Activated CD4-positive, alpha-beta T cell treated with anti-CD3 and anti-CD28 coated beads, Interleukin-2, amount 10 ng/mL, durations not matched to agents 24 days and 14 days (primary cell): Measurements from ENCODE around the gene LYPD6. TPM values are rescaled to one million over a fixed set of nuclear protein-coding genes. Genes with fewer than 3 reads are reported as not detected.
A peak's percentile ranks its signal among the peaks of the same experiment; 100 is the strongest.
"Not testable (repeated sequence)": the region's sequence is repeated elsewhere in the genome, so short reads cannot be mapped to it uniquely, and the experiment has no call there.

Experiments
- DNase-seq: peaks from one replicate; pipeline ENCODE4 v3.0.0; 2022
- H3K27ac Mint-ChIP-seq: one replicate; pipeline ENCODE4 v1.8.0; 2022; ENCODE audit warnings: mild to moderate bottlenecking, mixed read lengths
- H3K27me3 Mint-ChIP-seq: one replicate; pipeline ENCODE4 v1.8.0; 2022; ENCODE audit warnings: mixed read lengths
- H3K36me3 Mint-ChIP-seq: one replicate; pipeline ENCODE4 v1.8.0; 2022; ENCODE audit warnings: low read depth, mild to moderate bottlenecking, mixed read lengths
- H3K4me1 Mint-ChIP-seq: one replicate; pipeline ENCODE4 v1.8.0; 2021; ENCODE audit warnings: mixed read lengths
- H3K4me3 Mint-ChIP-seq: one replicate; pipeline ENCODE4 v1.8.0; 2022; ENCODE audit warnings: mild to moderate bottlenecking, moderate library complexity, mixed read lengths
- H3K9me3 Mint-ChIP-seq: one replicate; pipeline ENCODE4 v1.8.0; 2021; ENCODE audit warnings: mixed read lengths
- intact Hi-C: fragments of 100-400 bp; cut with micrococcal nuclease; formaldehyde crosslinking; loops from one replicate; pipeline ENCODE4 v1.15.1; 2023
- total RNA-seq: library from RNA; stranded (reverse); gene quantifications from 2 replicates; pipeline ENCODE4 v1.2.3, GENCODE V29; 2022

The LYPD6 gene
- total RNA-seq = not detected in 2 replicates

- no peak within 1 kb of the TSS for H3K4me3 Mint-ChIP-seq
Measured at GRCh38 chr2:149330127-149331022, at the start of gene LYPD6. Gene LYPD6 (plus strand): TSS chr2:149330587. CDS start chr2:149437709, 107,122 bp downstream.

DNA sequence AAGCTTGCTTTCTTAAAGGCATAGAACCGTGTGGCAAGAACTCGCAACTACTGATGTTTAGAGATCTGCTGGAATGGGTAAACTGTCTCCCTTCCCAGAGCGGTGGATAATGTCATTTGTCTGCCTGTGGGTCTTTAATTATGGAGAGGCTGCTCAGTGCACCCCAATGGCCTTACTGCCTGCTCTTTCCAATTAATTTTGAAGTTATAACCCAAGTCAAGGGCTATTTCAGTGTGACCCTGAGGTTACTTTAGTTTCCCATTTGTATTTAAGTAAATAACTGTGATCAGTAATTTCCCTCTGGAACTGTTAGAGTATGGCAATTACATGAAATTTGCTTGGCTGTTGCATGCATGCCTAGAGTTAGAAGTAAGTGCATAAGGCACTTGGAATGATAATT is 48.9 kb upstream of the LYPD6 start:
- Mint-ChIP-seq H3K4me3 (no peak overlapping the region), H3K27me3 (no peaks in the 10 kb centered on the region), H3K9me3 (no peaks in the 10 kb centered on the region), H3K36me3 (no peaks in the 10 kb centered on the region), H3K27ac (no peak overlapping the region), H3K4me1 (no peaks in the 10 kb centered on the region)
- no peak for DNase-seq
- intact Hi-C loops = no loop called here

More at GRCh38 chr2:149330127-149331022, at the start of gene LYPD6:
- no peaks in the 10 kb centered on the region for H3K36me3 Mint-ChIP-seq
- no peak for DNase-seq
- peaks cover 3% of the 10 kb centered on the region for H3K9me3 Mint-ChIP-seq
- no peak within 1 kb of the TSS for H3K27ac Mint-ChIP-seq
- H3K4me1 Mint-ChIP-seq = no peaks in the 10 kb centered on the region
- H3K27me3 Mint-ChIP-seq = peaks cover 47% of the 10 kb centered on the region
- intact Hi-C loops = no loop called here

DNA sequence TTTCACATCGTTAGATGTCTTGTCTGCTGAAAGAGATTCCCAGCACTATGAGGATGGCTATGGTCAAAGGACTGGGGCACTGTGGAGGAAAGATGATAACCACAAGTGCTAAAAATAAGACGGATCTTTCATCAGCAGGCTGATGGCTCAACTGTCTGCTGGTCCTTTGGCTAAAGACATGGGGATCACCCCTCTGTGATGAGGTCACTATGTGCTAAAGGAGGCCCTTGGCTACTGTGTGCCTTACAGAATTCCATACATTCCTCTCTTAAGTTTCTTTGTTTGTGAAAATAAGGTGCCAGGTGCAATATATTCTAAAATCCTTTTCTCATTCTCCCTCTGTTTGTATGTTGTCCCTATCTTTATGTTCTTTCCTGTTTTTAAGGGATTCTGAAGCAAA is 39.7 kb upstream of the LYPD6 start:
- Mint-ChIP-seq H3K4me1 (no peaks in the 10 kb centered on the region), H3K9me3 (no peaks in the 10 kb centered on the region), H3K4me3 (no peak overlapping the region), H3K27me3 (no peaks in the 10 kb centered on the region), H3K27ac (no peak overlapping the region), H3K36me3 (no peaks in the 10 kb centered on the region)
- intact Hi-C loops = no loop called here
- DNase-seq = no peak

- intact Hi-C loops = no loop called here
- no peaks in the 10 kb centered on the region for H3K27me3 Mint-ChIP-seq
- no peak overlapping the region for H3K27ac Mint-ChIP-seq
- no peak for DNase-seq
- H3K4me1 Mint-ChIP-seq = no peaks in the 10 kb centered on the region
- H3K4me3 Mint-ChIP-seq = no peak overlapping the region
- H3K36me3 Mint-ChIP-seq = no peaks in the 10 kb centered on the region
- H3K9me3 Mint-ChIP-seq = no peaks in the 10 kb centered on the region
Measured at GRCh38 chr2:149291881-149292280, 38.5 kb upstream of the LYPD6 start.

- H3K27ac Mint-ChIP-seq = no peak overlapping the region
Measured at GRCh38 chr2:149296031-149296430, 34.4 kb upstream of the LYPD6 start.

GRCh38 chr2:149307014-149307413 is 23.4 kb upstream of the LYPD6 start:
- no peaks in the 10 kb centered on the region for H3K9me3 Mint-ChIP-seq
- intact Hi-C loops = no loop called here

More at GRCh38 chr2:149296031-149296430, 34.4 kb upstream of the LYPD6 start:
- Mint-ChIP-seq H3K9me3 (no peaks in the 10 kb centered on the region), H3K27me3 (peaks cover 2% of the 10 kb centered on the region), H3K4me3 (no peak overlapping the region), H3K4me1 (no peaks in the 10 kb centered on the region), H3K36me3 (no peaks in the 10 kb centered on the region)
- intact Hi-C loops = no loop called here
- no peak for DNase-seq

DNA sequence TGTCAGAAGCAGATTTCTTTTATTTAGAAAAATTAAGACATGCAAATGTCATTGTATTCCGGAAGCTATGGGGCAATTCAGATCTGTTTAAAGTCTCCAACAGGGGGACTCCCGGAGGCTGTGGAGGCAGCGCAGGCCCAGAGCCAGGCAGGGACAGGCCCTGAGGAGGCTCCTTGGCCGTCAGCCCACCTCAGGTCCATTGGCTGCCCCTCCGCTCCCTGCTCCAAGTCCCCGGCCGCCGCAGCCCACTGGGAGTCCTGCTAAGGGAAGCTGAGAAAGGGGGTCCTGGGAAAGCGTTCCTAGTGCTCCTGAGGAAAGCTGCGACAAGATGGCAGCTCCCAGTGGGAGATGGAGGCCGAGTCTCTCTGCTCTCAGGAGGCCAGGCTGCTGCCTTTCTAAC is 20.0 kb upstream of the LYPD6 start:
- DNase-seq = no peak
- H3K4me3 Mint-ChIP-seq = no peak overlapping the region
- no peaks in the 10 kb centered on the region for H3K4me1 Mint-ChIP-seq

More at GRCh38 chr2:149307014-149307413, 23.4 kb upstream of the LYPD6 start:
- DNase-seq = no peak
- Mint-ChIP-seq H3K4me1 (no peaks in the 10 kb centered on the region), H3K27ac (no peak overlapping the region), H3K36me3 (no peaks in the 10 kb centered on the region), H3K4me3 (no peak overlapping the region), H3K27me3 (peaks cover 2% of the 10 kb centered on the region)

GRCh38 chr2:149312039-149312438 is 18.3 kb upstream of the LYPD6 start:
- H3K4me1 Mint-ChIP-seq = no peaks in the 10 kb centered on the region
- intact Hi-C loops = loop anchor here (10.0 kb wide), 1 partner anchor 253 kb away; no protein-coding TSS in a partner anchor
- no peak overlapping the region for H3K27ac Mint-ChIP-seq
- peaks cover 6% of the 10 kb centered on the region for H3K27me3 Mint-ChIP-seq
- no peak overlapping the region for H3K4me3 Mint-ChIP-seq
- DNase-seq = no peak
- H3K9me3 Mint-ChIP-seq = no peaks in the 10 kb centered on the region
- no peaks in the 10 kb centered on the region for H3K36me3 Mint-ChIP-seq

More for the DNA sequence above, 20.0 kb upstream of the LYPD6 start:
- Mint-ChIP-seq H3K9me3 (no peaks in the 10 kb centered on the region), H3K27me3 (peaks cover 6% of the 10 kb centered on the region), H3K27ac (no peak overlapping the region), H3K36me3 (no peaks in the 10 kb centered on the region)
- intact Hi-C loops = loop anchor here (10.0 kb wide), 1 partner anchor 254 kb away; no protein-coding TSS in a partner anchor

DNA sequence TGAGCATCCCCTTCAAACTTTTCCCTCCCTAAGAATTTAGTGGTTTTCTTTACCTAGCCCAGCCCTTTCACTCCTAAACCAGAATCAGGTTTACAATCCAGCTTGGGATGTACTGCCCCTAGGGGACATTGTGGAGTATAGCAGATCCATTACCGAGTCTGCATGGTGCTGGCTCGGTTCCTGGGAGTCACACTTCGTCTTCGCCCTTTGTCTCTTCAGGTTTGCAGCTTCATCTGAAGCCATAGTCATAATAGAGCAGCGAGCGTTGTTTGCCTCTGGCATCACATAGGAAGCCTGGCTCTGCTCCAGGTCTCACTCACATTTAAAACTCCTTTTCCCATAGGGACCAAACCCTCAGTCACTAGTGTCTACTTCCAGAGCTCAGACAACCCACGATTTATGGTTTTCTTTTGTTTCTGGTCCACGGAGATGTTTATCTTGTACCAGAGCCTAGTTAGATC is 16.8 kb upstream of the LYPD6 start:
- DNase-seq = peak; percentile 58
- Mint-ChIP-seq H3K36me3 (no peaks in the 10 kb centered on the region), H3K27me3 (peaks cover 6% of the 10 kb centered on the region), H3K9me3 (no peaks in the 10 kb centered on the region), H3K4me3 (no peak overlapping the region), H3K27ac (no peak overlapping the region), H3K4me1 (no peaks in the 10 kb centered on the region)
- intact Hi-C loops = loop anchor here (1.0 to 10.0 kb wide), 2 partner anchors 251 to 296 kb away; no protein-coding TSS in a partner anchor

- H3K9me3 Mint-ChIP-seq = no peaks in the 10 kb centered on the region
- intact Hi-C loops = loop anchor here (10.0 kb wide), 1 partner anchor 250 kb away; no protein-coding TSS in a partner anchor
- peaks cover 6% of the 10 kb centered on the region for H3K27me3 Mint-ChIP-seq
- H3K4me1 Mint-ChIP-seq = no peaks in the 10 kb centered on the region
- no peak overlapping the region for H3K27ac Mint-ChIP-seq
- H3K36me3 Mint-ChIP-seq = no peaks in the 10 kb centered on the region
- no peak for DNase-seq
- no peak overlapping the region for H3K4me3 Mint-ChIP-seq
Measured at GRCh38 chr2:149314687-149315086, 15.7 kb upstream of the LYPD6 start.

DNA sequence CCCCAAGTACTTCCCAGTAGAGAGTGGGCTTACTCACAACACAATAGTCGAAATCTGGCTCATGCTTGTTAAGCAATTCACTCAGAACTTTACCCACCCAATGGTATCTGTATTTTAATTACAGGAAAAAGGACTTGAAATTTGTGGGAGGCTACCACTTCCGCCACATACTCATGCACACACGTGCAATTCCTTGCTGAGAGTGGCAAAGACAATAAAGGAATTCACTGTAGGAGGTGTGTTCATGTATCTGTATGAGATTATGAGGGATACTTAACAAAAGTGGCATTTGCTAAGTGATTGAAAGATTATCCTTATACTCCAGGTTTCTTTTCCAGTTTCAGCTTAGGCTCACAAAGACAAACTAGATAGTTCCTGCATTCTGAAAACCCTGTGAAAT is 14.9 kb upstream of the LYPD6 start:
- peaks cover 6% of the 10 kb centered on the region for H3K27me3 Mint-ChIP-seq
- no peak for DNase-seq
- no peak overlapping the region for H3K27ac Mint-ChIP-seq
- no peak overlapping the region for H3K4me3 Mint-ChIP-seq
- no peaks in the 10 kb centered on the region for H3K4me1 Mint-ChIP-seq
- H3K9me3 Mint-ChIP-seq = no peaks in the 10 kb centered on the region
- intact Hi-C loops = loop anchor here (10.0 kb wide), 1 partner anchor 249 kb away; no protein-coding TSS in a partner anchor
- H3K36me3 Mint-ChIP-seq = no peaks in the 10 kb centered on the region

DNA sequence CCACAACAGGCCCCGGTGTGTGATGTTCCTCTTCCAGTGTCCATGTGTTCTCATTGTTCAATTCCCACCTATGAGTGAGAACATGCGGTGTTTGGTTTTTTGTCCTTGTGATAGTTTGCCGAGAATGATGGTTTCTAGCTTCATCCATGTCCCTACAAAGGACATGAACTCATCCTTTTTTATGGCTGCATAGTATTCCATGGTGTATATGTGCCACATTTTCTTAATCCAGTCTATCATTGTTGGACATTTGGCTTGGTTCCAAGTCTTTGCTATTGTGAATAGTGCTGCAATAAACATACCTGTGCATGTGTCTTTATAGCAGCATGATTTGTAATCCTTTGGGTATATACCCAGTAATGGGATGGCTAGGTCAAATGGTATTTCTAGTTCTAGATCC is 11.8 kb upstream of the LYPD6 start:
- not testable (repeated sequence) for H3K36me3 Mint-ChIP-seq, H3K4me1 Mint-ChIP-seq, DNase-seq, H3K27ac Mint-ChIP-seq, H3K9me3 Mint-ChIP-seq, H3K27me3 Mint-ChIP-seq, H3K4me3 Mint-ChIP-seq
- intact Hi-C loops = loop anchor here (10.0 kb wide), 1 partner anchor 246 kb away; no protein-coding TSS in a partner anchor

- no peak overlapping the region for H3K4me3 Mint-ChIP-seq
- no peaks in the 10 kb centered on the region for H3K36me3 Mint-ChIP-seq
- intact Hi-C loops = no loop called here
- DNase-seq = no peak
- H3K9me3 Mint-ChIP-seq = no peaks in the 10 kb centered on the region
- H3K27ac Mint-ChIP-seq = no peak overlapping the region
- no peaks in the 10 kb centered on the region for H3K4me1 Mint-ChIP-seq
- H3K27me3 Mint-ChIP-seq = no peaks in the 10 kb centered on the region
Measured at GRCh38 chr2:149320362-149320761, 10.0 kb upstream of the LYPD6 start.

- intact Hi-C loops = no loop called here
- no peaks in the 10 kb centered on the region for H3K36me3 Mint-ChIP-seq
Measured at GRCh38 chr2:149329068-149329467, 1.3 kb upstream of the LYPD6 start.

More at GRCh38 chr2:149329068-149329467, 1.3 kb upstream of the LYPD6 start:
- no peak for DNase-seq
- H3K27ac Mint-ChIP-seq = no peak overlapping the region
- H3K9me3 Mint-ChIP-seq = peaks cover 3% of the 10 kb centered on the region
- H3K4me1 Mint-ChIP-seq = no peaks in the 10 kb centered on the region
- H3K27me3 Mint-ChIP-seq = peaks cover 47% of the 10 kb centered on the region
- H3K4me3 Mint-ChIP-seq = no peak overlapping the region
